H1 (cell line): ENCODE data around the gene IQCH. TPM values are rescaled to one million over a fixed set of nuclear protein-coding genes. Genes with fewer than 3 reads are reported as not detected.

Experiments used
- CTCF ChIA-PET: fragments of 300-600 bp; sonication (Branson Sonifier 250); formaldehyde crosslinking; loops from one replicate; lab custom pipeline; 2021; ENCODE audit not compliant: partially characterized antibody; lab: Charles Lee
- POLR2A ChIA-PET: fragments of 300-600 bp; sonication (Branson Sonifier 250); formaldehyde crosslinking; loops from one replicate; lab custom pipeline; 2021; ENCODE audit warnings: inconsistent platforms; ENCODE audit not compliant: partially characterized antibody; lab: Charles Lee
- DNase-seq, 2 experiments: peaks; one replicate each; pipeline versions ENCODE4 v3.0.0 to v3.0.0-alpha.2; 2010 to 2022; ENCODE audit warnings: low spot score in 2 of 2, low read depth in 1 of 2, mixed read lengths in 1 of 2
- FAIRE-seq: peaks from 2 replicates; lab custom pipeline; 2011; peaks lifted over from hg19 to GRCh38; lab: Jason Lieb, UNC
- H2AFZ ChIP-seq: 2 replicates; pipeline ENCODE4 v1.8.1; 2012; ENCODE audit warnings: low read length, inconsistent platforms
- H2AK5ac ChIP-seq: 2 replicates; pipeline ENCODE4 v1.6.1; 2013; ENCODE audit warnings: low read depth, low read length
- H2BK120ac ChIP-seq: replicated peaks from 2 replicates; pipeline ENCODE3; 2013; ENCODE audit warnings: low read depth, low read length, inconsistent platforms
- H2BK12ac ChIP-seq: 2 replicates; pipeline ENCODE4 v1.6.1; 2013; ENCODE audit warnings: low read depth, low read length
- H2BK15ac ChIP-seq: 2 replicates; pipeline ENCODE4 v1.6.1; 2013; ENCODE audit warnings: low read length
- H2BK20ac ChIP-seq: 2 replicates; pipeline ENCODE4 v1.6.1; 2013; ENCODE audit warnings: low read length
- H2BK5ac ChIP-seq: 2 replicates; pipeline ENCODE4 v1.6.1; 2013; ENCODE audit warnings: low read depth, low read length
- H3K14ac ChIP-seq: 2 replicates; pipeline ENCODE4 v1.6.1; 2013; ENCODE audit warnings: inconsistent platforms; ENCODE audit not compliant: insufficient read length
- H3K18ac ChIP-seq: 2 replicates; pipeline ENCODE4 v1.6.1; 2013; ENCODE audit warnings: low read length; ENCODE audit errors: extremely low read depth
- H3K23ac ChIP-seq: 2 replicates; pipeline ENCODE4 v1.6.1; 2013; ENCODE audit warnings: inconsistent platforms; ENCODE audit not compliant: insufficient read length
- H3K23me2 ChIP-seq: 2 replicates; pipeline ENCODE4 v1.6.1; 2013; ENCODE audit warnings: low read depth, low read length
- H3K27ac ChIP-seq: 2 replicates; pipeline ENCODE4 v1.6.1; 2011; ENCODE audit warnings: low read depth, low read length, inconsistent platforms
- H3K27me3 ChIP-seq, 4 experiments: replicated peaks in 1 of 4; 1 replicate in 1 of 4; 2 replicates in 3 of 4; pipeline versions ENCODE4 v1.6.1 to v1.8.1; 2011 to 2013; ENCODE audit warnings: low read length in 3 of 4, mild to moderate bottlenecking in 3 of 4, inconsistent platforms in 2 of 4, mixed read lengths in 2 of 4, moderate library complexity in 1 of 4; ENCODE audit not compliant: control insufficient read depth in 3 of 4, insufficient read depth in 3 of 4; ENCODE audit errors: extremely low read depth in 1 of 4
- H3K36me3 ChIP-seq, 4 experiments: 2 replicates each; pipeline versions ENCODE4 v1.6.1 to v1.8.1; 2011 to 2013; ENCODE audit warnings: mild to moderate bottlenecking in 4 of 4, low read length in 3 of 4, moderate library complexity in 2 of 4, control low read depth in 1 of 4, inconsistent platforms in 1 of 4; ENCODE audit not compliant: insufficient read depth in 4 of 4, control insufficient read depth in 2 of 4
- H3K4ac ChIP-seq: replicated peaks from 2 replicates; pipeline ENCODE3; 2013; ENCODE audit warnings: low read length, low read depth, mixed read lengths, inconsistent platforms; ENCODE audit not compliant: insufficient read length
- H3K4me1 ChIP-seq, 4 experiments: replicated peaks in 1 of 4; 1 replicate in 1 of 4; 2 replicates in 3 of 4; pipeline versions ENCODE4 v1.6.1 to v1.8.1; 2011 to 2013; ENCODE audit warnings: low read length in 3 of 4, inconsistent platforms in 2 of 4, mixed read lengths in 1 of 4; ENCODE audit not compliant: insufficient read depth in 4 of 4, control insufficient read depth in 3 of 4
- H3K4me2 ChIP-seq, 2 experiments: 2 replicates each; pipeline versions ENCODE4 v1.6.1 to v1.8.1; 2011 to 2013; ENCODE audit warnings: low read depth in 2 of 2, low read length in 2 of 2, control low read depth in 1 of 2, inconsistent platforms in 1 of 2, mild to moderate bottlenecking in 1 of 2; ENCODE audit not compliant: insufficient read depth in 1 of 2
- H3K4me3 ChIP-seq, 4 experiments: fragments of 200-600, 300-600 bp in 1 of 4; sonication (generic), shearing (Covaris generic), sonication (Bioruptor Twin) in 1 of 4; 2 replicates each; pipeline versions ENCODE4 v1.5.1 to v1.8.1; 2011 to 2016; ENCODE audit warnings: low read length in 4 of 4, low read depth in 3 of 4, control low read depth in 2 of 4, inconsistent platforms in 2 of 4, mild to moderate bottlenecking in 2 of 4, mixed read lengths in 1 of 4, moderate library complexity in 1 of 4; ENCODE audit not compliant: insufficient read depth in 2 of 4; ENCODE audit errors: extremely low read depth in 1 of 4
- H3K56ac ChIP-seq: replicated peaks from 2 replicates; pipeline ENCODE3; 2013; ENCODE audit warnings: low read depth, mild to moderate bottlenecking, mixed read lengths, low read length, inconsistent platforms; ENCODE audit not compliant: insufficient read length
- H3K79me1 ChIP-seq: 2 replicates; pipeline ENCODE4 v1.6.1; 2013; ENCODE audit warnings: low read depth, low read length, control low read depth
- H3K79me2 ChIP-seq, 2 experiments: 2 replicates each; pipeline versions ENCODE4 v1.6.1 to v1.8.1; 2012 to 2013; ENCODE audit warnings: low read length in 2 of 2, mild to moderate bottlenecking in 2 of 2, inconsistent platforms in 1 of 2; ENCODE audit not compliant: insufficient read depth in 2 of 2, control insufficient read depth in 1 of 2
- H3K9ac ChIP-seq, 4 experiments: replicated peaks in 1 of 4; 1 replicate in 1 of 4; 2 replicates in 3 of 4; pipeline versions ENCODE4 v1.6.1 to v1.8.1; 2011 to 2013; ENCODE audit warnings: low read depth in 3 of 4, low read length in 3 of 4, control low read depth in 2 of 4, mild to moderate bottlenecking in 2 of 4, moderate library complexity in 2 of 4, inconsistent platforms in 1 of 4; ENCODE audit errors: extremely low read depth in 1 of 4
- H3K9me3 ChIP-seq, 2 experiments: 2 replicates each; pipeline versions ENCODE4 v1.6.1 to v1.8.1; 2012 to 2013; ENCODE audit warnings: mild to moderate bottlenecking in 2 of 2, moderate library complexity in 2 of 2, control low read depth in 1 of 2, inconsistent platforms in 1 of 2, low read depth in 1 of 2, low read length in 1 of 2, mixed read lengths in 1 of 2; ENCODE audit not compliant: insufficient read depth in 2 of 2
- H4K20me1 ChIP-seq, 2 experiments: replicated peaks in 1 of 2; 2 replicates each; pipeline versions ENCODE3 to v1.8.1; 2011 to 2013; ENCODE audit warnings: inconsistent platforms in 2 of 2, low read length in 2 of 2, mild to moderate bottlenecking in 1 of 2; ENCODE audit not compliant: insufficient read depth in 2 of 2, control insufficient read depth in 1 of 2
- H4K5ac ChIP-seq: 2 replicates; pipeline ENCODE4 v1.6.1; 2013; ENCODE audit warnings: low read length, low read depth, mixed read lengths, inconsistent platforms; ENCODE audit not compliant: insufficient read length
- H4K8ac ChIP-seq: 2 replicates; pipeline ENCODE4 v1.8.0; 2013; ENCODE audit warnings: mild to moderate bottlenecking, moderate library complexity, low read length, inconsistent platforms; ENCODE audit not compliant: insufficient read depth; ENCODE audit errors: extremely low read depth
- H4K91ac ChIP-seq: replicated peaks from 2 replicates; pipeline ENCODE3; 2013; ENCODE audit warnings: low read length, mixed read lengths, inconsistent platforms; ENCODE audit not compliant: insufficient read length
- BCL11A ChIP-seq, 2 experiments: IDR thresholded peaks; one replicate each; pipeline ENCODE4 v1.6.1; 2011; ENCODE audit warnings: low read depth in 2 of 2, low read length in 2 of 2, mild to moderate bottlenecking in 2 of 2
- FOSL1 ChIP-seq: IDR thresholded peaks from 2 replicates; pipeline ENCODE4 v1.6.1; 2011; ENCODE audit warnings: mild to moderate bottlenecking, low read depth, low read length, moderate library complexity; ENCODE audit not compliant: insufficient read depth
- GABPA ChIP-seq: IDR thresholded peaks from 2 replicates; pipeline ENCODE4 v1.6.1; 2011; ENCODE audit warnings: mild to moderate bottlenecking, low read length, moderate library complexity, borderline replicate concordance; ENCODE audit not compliant: insufficient read depth
- JUN ChIP-seq: IDR thresholded peaks from 2 replicates; pipeline ENCODE4 v1.6.1; 2011; ENCODE audit warnings: low read depth, mild to moderate bottlenecking, improper control_type of control experiment, low read length
- RXRA ChIP-seq: IDR thresholded peaks from 2 replicates; pipeline ENCODE4 v1.6.1; 2011; ENCODE audit warnings: low read depth, mild to moderate bottlenecking, low read length, moderate library complexity; ENCODE audit not compliant: insufficient read depth
- SIRT6 ChIP-seq: IDR thresholded peaks from one replicate; pipeline ENCODE4 v1.7.1; 2012; ENCODE audit warnings: low read length, inconsistent platforms
- SIX5 ChIP-seq: IDR thresholded peaks from 2 replicates; pipeline ENCODE4 v1.6.1; 2011; ENCODE audit warnings: mild to moderate bottlenecking, low read depth, low read length
- SUZ12 ChIP-seq: fragments of 200-600 bp; sonication (generic); IDR thresholded peaks from 2 replicates; pipeline ENCODE4 v1.6.1; 2012; ENCODE audit warnings: mild to moderate bottlenecking, inconsistent platforms, low read length, moderate library complexity, mixed read lengths
- TAF7 ChIP-seq: optimal IDR thresholded peaks from 2 replicates; pipeline ENCODE3; 2011; ENCODE audit warnings: low read depth, mild to moderate bottlenecking, inconsistent platforms, low read length, moderate library complexity, borderline replicate concordance
- WGBS, 2 experiments: shearing (Covaris generic) in 1 of 2; methylation state at CpG; one replicate each; pipeline versions ENCODE4 v1.1.6 to v1.1.7; 2013 to 2015; ENCODE audit warnings: low lambda C conversion rate in 2 of 2, mixed read lengths in 2 of 2, inconsistent platforms in 1 of 2, low coverage in 1 of 2, missing lambda C conversion rate in 1 of 2; ENCODE audit not compliant: insufficient replicate concordance in 2 of 2, insufficient coverage in 1 of 2, insufficient read length in 1 of 2; ENCODE audit errors: extremely low coverage in 1 of 2, missing lambda C conversion rate in 1 of 2; 5-methylcytosine and 5-hydroxymethylcytosine counted together
- polyA plus RNA-seq, 7 experiments: library from polyadenylated mRNA; depleted of rRNA in 3 of 7; stranded (reverse) in 5 of 7; unstranded in 2 of 7; fragments of >200 nt in 5 of 7; fragments of 200-250 nt in 2 of 7; gene quantifications; 1 replicate in 5 of 7; 2 replicates in 1 of 7; 4 replicates in 1 of 7; pipeline versions ENCODE4 v1.2.1 to v1.2.3, GENCODE V29; 2011 to 2013; ENCODE audit warnings: missing spikeins in 2 of 7, mixed read lengths in 2 of 7
- total RNA-seq: library from RNA; stranded (reverse); fragmentation: NEBNext Ultra II Directional; extraction: Animal tissue kit (Norgen Biotek cat#: 25700); gene quantifications from 2 replicates; pipeline ENCODE4 v1.2.1, GENCODE V29; 2021
- TF ChIP-seq, protein P1 (sequence below): IDR thresholded peaks from 2 replicates; pipeline ENCODE4 v1.6.1; 2012; ENCODE audit warnings: inconsistent platforms
- TF ChIP-seq, protein P2 (sequence below): IDR thresholded peaks from 2 replicates; pipeline ENCODE4 v1.6.1; 2011; ENCODE audit warnings: low read length, improper control_type of control experiment

The IQCH gene
- total and polyA plus RNA-seq, 2 of the 8 experiments (the other 6 are each of a cell fraction or from before 2014, with no cell fraction given): 0.60 to 1.9 TPM

DNA sequence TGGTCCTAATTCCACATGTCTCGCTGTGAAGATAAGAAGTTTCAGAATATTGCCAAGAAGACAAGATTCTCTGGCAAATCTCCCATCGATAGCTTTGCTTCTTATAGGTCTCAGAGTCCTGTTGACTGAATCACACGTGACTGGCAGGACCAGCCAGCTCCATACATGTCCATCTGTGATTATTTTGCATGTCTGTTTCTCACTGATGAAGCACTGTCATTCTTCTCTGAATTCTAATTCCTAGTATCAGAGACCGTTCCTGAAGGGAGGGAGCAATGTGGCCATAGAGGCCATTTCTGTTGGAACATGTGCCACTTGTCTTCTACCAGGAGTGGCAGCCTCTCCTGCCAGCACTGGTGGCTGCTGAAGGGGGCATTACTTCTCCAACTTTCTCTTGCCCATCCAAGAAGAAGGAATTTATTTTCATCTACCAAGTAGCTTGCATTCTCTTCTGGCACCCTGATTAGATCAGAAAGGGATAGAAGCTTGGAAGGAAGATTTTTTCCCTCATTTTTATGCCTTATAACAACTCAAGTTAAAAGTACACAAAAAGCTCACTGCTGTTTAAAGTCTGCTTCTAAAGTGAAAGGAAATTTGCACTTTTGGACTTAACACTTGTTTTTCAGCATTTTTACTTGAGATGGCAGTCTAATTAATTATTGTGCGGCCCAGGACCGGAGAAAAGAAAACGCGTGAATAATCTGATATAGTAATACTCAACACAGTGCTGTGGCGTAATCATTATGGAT is 115.8 kb downstream of the IQCH start:
- Histone ChIP-seq H3K9me3 (no peaks in the 10 kb centered on the region), H3K4me3 (no peak overlapping the region), H3K79me2 (no peaks in the 10 kb centered on the region), H2BK12ac (no peak overlapping the region), H3K14ac (no peak overlapping the region), H3K27ac (no peak overlapping the region), H2AFZ (no peak overlapping the region), H3K27me3 (no peaks in the 10 kb centered on the region; a peak in 1 of 7 replicates), H4K91ac (no peak overlapping the region), H3K4me2 (no peak overlapping the region), H3K79me1 (no peaks in the 10 kb centered on the region), H3K4ac (no peak overlapping the region), H3K4me1 (peaks cover 0 to 3% (median 0%) of the 10 kb centered on the region in 4 experiments; a peak in 1 of 7 replicates), H3K23me2 (no peaks in the 10 kb centered on the region), H3K56ac (no peak overlapping the region), H4K20me1 (no peaks in the 10 kb centered on the region), H3K9ac (no peak overlapping the region), H2BK15ac (no peak overlapping the region), H4K5ac (no peak overlapping the region), H4K8ac (no peak overlapping the region), H2AK5ac (no peak overlapping the region), H3K18ac (no peak overlapping the region), H2BK5ac (no peak overlapping the region), H3K23ac (no peak overlapping the region), H3K36me3 (no peaks in the 10 kb centered on the region), H2BK120ac (no peak overlapping the region), H2BK20ac (no peak overlapping the region)
- no peak for DNase-seq
- WGBS, 2 experiments: 94% methylated on average over 9 of the region's 9 CpGs; no CpG with 5 or more reads in 1 of the 2 experiments
- ChIA-PET CTCF (interaction anchor here (0.6 to 1.3 kb wide), 2 partner anchors 424 to 823 kb away, joined by 3 to 7 read pairs; no protein-coding TSS in a partner anchor), POLR2A (interaction anchor here (0.6 kb wide), 1 partner anchor 652 kb away, joined by 3 read pairs; no protein-coding TSS in a partner anchor)
- no peak for FAIRE-seq
- TF ChIP-seq, protein P1, sequence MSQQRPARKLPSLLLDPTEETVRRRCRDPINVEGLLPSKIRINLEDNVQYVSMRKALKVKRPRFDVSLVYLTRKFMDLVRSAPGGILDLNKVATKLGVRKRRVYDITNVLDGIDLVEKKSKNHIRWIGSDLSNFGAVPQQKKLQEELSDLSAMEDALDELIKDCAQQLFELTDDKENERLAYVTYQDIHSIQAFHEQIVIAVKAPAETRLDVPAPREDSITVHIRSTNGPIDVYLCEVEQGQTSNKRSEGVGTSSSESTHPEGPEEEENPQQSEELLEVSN: no peak
- TF ChIP-seq JUN (no peak), FOSL1 (no peak), RXRA (no peak), SUZ12 (no peak), BCL11A (IDR thresholded peaks at IDR 0.05; ENCODE audit: low read depth in 2 of 2, low read length in 2 of 2) (no peak), SIX5 (no peak), TAF7 (no peak), SIRT6 (no peak), GABPA (no peak)
- TF ChIP-seq, protein P2, sequence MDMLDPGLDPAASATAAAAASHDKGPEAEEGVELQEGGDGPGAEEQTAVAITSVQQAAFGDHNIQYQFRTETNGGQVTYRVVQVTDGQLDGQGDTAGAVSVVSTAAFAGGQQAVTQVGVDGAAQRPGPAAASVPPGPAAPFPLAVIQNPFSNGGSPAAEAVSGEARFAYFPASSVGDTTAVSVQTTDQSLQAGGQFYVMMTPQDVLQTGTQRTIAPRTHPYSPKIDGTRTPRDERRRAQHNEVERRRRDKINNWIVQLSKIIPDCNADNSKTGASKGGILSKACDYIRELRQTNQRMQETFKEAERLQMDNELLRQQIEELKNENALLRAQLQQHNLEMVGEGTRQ: no peak
